ENCODE results near the gene BOD1.

Gene BOD1

GRCh38 chr5:173625673-173626504 lies 9.4 kb upstream of the BOD1 start:
- Histone ChIP-seq H3K27me3 (ENCODE audit: insufficient read depth, low read length) (no peaks in the 10 kb centered on the region), H3K4me1 (ENCODE audit: control insufficient read depth, insufficient read depth, low read length, unreplicated experiment) (peaks cover 10% of the 10 kb centered on the region), H3K4me3 (ENCODE audit: low read depth, low read length) (no peak overlapping the region), H3K27ac (ENCODE audit: low read depth, low read length) (no peak overlapping the region), H3K36me3 (ENCODE audit: insufficient read depth, low read length) (no peaks in the 10 kb centered on the region), H2AFZ (ENCODE audit: low read length, unreplicated experiment) (no peak overlapping the region), H3K79me2 (ENCODE audit: control insufficient read depth, insufficient read depth, low read length, unreplicated experiment) (no peaks in the 10 kb centered on the region)

GRCh38 chr5:173625261-173625660 lies 8.8 kb upstream of the BOD1 start:
- no peaks in the 10 kb centered on the region for H3K36me3 ChIP-seq (ENCODE audit: insufficient read depth, low read length)
- H3K4me3 ChIP-seq (ENCODE audit: low read depth, low read length), result no peak overlapping the region
- H3K27me3 ChIP-seq (ENCODE audit: insufficient read depth, low read length), result no peaks in the 10 kb centered on the region
- no peak overlapping the region for H3K27ac ChIP-seq (ENCODE audit: low read depth, low read length)
- H3K4me1 ChIP-seq (ENCODE audit: control insufficient read depth, insufficient read depth, low read length, unreplicated experiment), result peaks cover 10% of the 10 kb centered on the region
- H3K79me2 ChIP-seq (ENCODE audit: control insufficient read depth, insufficient read depth, low read length, unreplicated experiment), result no peaks in the 10 kb centered on the region
- H2AFZ ChIP-seq (ENCODE audit: low read length, unreplicated experiment), result no peak overlapping the region

- H2AFZ ChIP-seq (ENCODE audit: low read length, unreplicated experiment), result no peak overlapping the region
- no peak overlapping the region for H3K4me3 ChIP-seq (ENCODE audit: low read depth, low read length)
- no peaks in the 10 kb centered on the region for H3K27me3 ChIP-seq (ENCODE audit: insufficient read depth, low read length)
- H3K79me2 ChIP-seq (ENCODE audit: control insufficient read depth, insufficient read depth, low read length, unreplicated experiment), result no peaks in the 10 kb centered on the region
- H3K36me3 ChIP-seq (ENCODE audit: insufficient read depth, low read length), result no peaks in the 10 kb centered on the region
- H3K4me1 ChIP-seq (ENCODE audit: control insufficient read depth, insufficient read depth, low read length, unreplicated experiment), result peaks cover 10% of the 10 kb centered on the region
- no peak overlapping the region for H3K27ac ChIP-seq (ENCODE audit: low read depth, low read length)
Measured at GRCh38 chr5:173624282-173624681, 7.8 kb upstream of the BOD1 start.

- Histone ChIP-seq H3K36me3 (ENCODE audit: insufficient read depth, low read length) (no peaks in the 10 kb centered on the region), H3K4me1 (ENCODE audit: control insufficient read depth, insufficient read depth, low read length, unreplicated experiment) (peaks cover 10% of the 10 kb centered on the region), H3K27ac (ENCODE audit: low read depth, low read length) (no peak overlapping the region), H3K79me2 (ENCODE audit: control insufficient read depth, insufficient read depth, low read length, unreplicated experiment) (no peaks in the 10 kb centered on the region), H3K27me3 (ENCODE audit: insufficient read depth, low read length) (no peaks in the 10 kb centered on the region), H3K4me3 (ENCODE audit: low read depth, low read length) (no peak overlapping the region), H2AFZ (ENCODE audit: low read length, unreplicated experiment) (no peak overlapping the region)
Measured at GRCh38 chr5:173623789-173624188, 7.3 kb upstream of the BOD1 start.

- Histone ChIP-seq H3K36me3 (ENCODE audit: insufficient read depth, low read length) (no peaks in the 10 kb centered on the region), H2AFZ (ENCODE audit: low read length, unreplicated experiment) (no peak overlapping the region), H3K27me3 (ENCODE audit: insufficient read depth, low read length) (no peaks in the 10 kb centered on the region), H3K79me2 (ENCODE audit: control insufficient read depth, insufficient read depth, low read length, unreplicated experiment) (no peaks in the 10 kb centered on the region), H3K4me3 (ENCODE audit: low read depth, low read length) (no peak overlapping the region), H3K4me1 (ENCODE audit: control insufficient read depth, insufficient read depth, low read length, unreplicated experiment) (peaks cover 10% of the 10 kb centered on the region), H3K27ac (ENCODE audit: low read depth, low read length) (no peak overlapping the region)
Measured at GRCh38 chr5:173623296-173623771, 6.9 kb upstream of the BOD1 start.

GRCh38 chr5:173622183-173623047 lies 6.0 kb upstream of the BOD1 start:
- Histone ChIP-seq H3K27me3 (ENCODE audit: insufficient read depth, low read length) (no peaks in the 10 kb centered on the region), H2AFZ (ENCODE audit: low read length, unreplicated experiment) (no peak overlapping the region), H3K4me1 (ENCODE audit: control insufficient read depth, insufficient read depth, low read length, unreplicated experiment) (peaks cover 12% of the 10 kb centered on the region), H3K36me3 (ENCODE audit: insufficient read depth, low read length) (no peaks in the 10 kb centered on the region), H3K4me3 (ENCODE audit: low read depth, low read length) (no peak overlapping the region), H3K27ac (ENCODE audit: low read depth, low read length) (no peak overlapping the region), H3K79me2 (ENCODE audit: control insufficient read depth, insufficient read depth, low read length, unreplicated experiment) (no peaks in the 10 kb centered on the region)

GRCh38 chr5:173620784-173621183 lies 4.3 kb upstream of the BOD1 start:
- Histone ChIP-seq H3K27ac (ENCODE audit: low read depth, low read length) (no peak overlapping the region), H3K27me3 (ENCODE audit: insufficient read depth, low read length) (no peaks in the 10 kb centered on the region), H2AFZ (ENCODE audit: low read length, unreplicated experiment) (no peak overlapping the region), H3K36me3 (ENCODE audit: insufficient read depth, low read length) (no peaks in the 10 kb centered on the region), H3K4me1 (ENCODE audit: control insufficient read depth, insufficient read depth, low read length, unreplicated experiment) (peaks cover 17% of the 10 kb centered on the region), H3K79me2 (ENCODE audit: control insufficient read depth, insufficient read depth, low read length, unreplicated experiment) (peaks cover 5% of the 10 kb centered on the region), H3K4me3 (ENCODE audit: low read depth, low read length) (no peak overlapping the region)

DNA sequence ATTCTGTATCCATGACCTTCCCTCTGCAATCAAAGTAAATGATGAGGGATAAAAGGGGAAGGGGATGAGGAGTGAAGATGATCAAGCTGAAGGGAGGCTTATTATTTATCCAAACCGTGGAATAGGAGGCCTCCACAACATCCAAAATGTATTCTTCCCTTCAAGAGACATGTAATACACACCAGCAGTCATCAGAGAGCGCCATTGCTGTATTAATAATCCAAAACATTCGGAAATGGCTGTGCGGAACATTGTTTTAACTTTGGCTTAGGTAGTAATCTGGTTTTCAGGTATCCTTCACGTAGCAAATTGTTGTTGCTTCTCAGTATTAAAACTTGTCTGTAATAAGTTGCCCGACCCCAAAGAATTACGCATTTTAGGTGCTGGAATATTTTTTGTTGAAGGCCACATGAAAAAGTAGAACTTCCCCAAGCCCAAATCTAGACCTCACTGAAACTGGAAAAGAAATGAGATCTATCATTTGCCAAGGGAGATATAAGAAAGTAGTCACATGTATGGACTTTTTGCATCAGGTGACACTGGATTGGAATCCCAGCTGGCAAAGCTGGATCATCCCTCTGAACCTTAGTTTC lies 2.6 kb upstream of the BOD1 start:
- peak overlapping the region; percentile 75 for H2AFZ ChIP-seq (ENCODE audit: low read length, unreplicated experiment)

DNA sequence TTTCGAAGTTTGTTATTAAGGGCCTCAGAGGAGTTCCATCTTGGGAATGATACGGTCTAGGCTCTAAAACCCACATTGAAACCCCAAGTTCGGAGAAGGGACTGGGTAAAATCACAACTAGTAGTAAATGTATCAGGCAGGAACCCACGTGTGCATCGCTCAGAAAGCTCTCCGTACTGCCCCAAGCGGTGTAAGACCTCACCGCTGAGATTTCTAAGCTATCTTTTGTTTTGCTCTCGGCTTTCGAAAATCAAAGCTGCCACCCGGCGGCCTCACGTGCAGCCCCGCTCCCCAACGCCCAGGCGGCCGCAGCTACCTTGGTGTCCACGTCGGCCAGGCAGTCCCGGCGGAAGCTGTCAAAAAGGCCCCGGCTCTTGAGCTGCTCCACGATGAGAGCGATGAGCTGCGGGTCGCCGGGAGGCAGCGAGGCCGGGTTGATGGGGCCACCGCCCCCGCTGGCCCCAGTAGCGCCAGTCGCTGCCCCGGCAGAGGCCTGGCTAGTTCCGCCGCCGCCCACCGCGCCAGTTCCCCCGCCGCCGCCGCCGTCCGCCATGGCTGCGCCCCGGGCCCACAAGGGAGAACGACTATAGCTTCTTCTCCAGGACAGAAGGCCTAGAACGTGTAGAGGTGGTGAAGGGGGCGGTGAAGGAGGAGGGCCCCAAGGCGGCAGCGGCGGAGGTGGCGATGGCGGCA lies 420 bp downstream of the BOD1 start:
- Histone ChIP-seq H3K27me3 (ENCODE audit: insufficient read depth, low read length) (no peaks in the 10 kb centered on the region), H3K36me3 (ENCODE audit: insufficient read depth, low read length) (peaks cover 15% of the 10 kb centered on the region), H3K27ac (ENCODE audit: low read depth, low read length) (peak overlapping the region; percentile 80), H3K4me3 (ENCODE audit: low read depth, low read length) (peak overlapping the region; percentile 92), H3K79me2 (ENCODE audit: control insufficient read depth, insufficient read depth, low read length, unreplicated experiment) (peaks cover 52% of the 10 kb centered on the region), H3K4me1 (ENCODE audit: control insufficient read depth, insufficient read depth, low read length, unreplicated experiment) (peaks cover 35% of the 10 kb centered on the region), H2AFZ (ENCODE audit: low read length, unreplicated experiment) (peak overlapping the region; percentile 72)

More for the DNA sequence above, 2.6 kb upstream of the BOD1 start:
- no peaks in the 10 kb centered on the region for H3K27me3 ChIP-seq (ENCODE audit: insufficient read depth, low read length)
- no peak overlapping the region for H3K27ac ChIP-seq (ENCODE audit: low read depth, low read length)
- H3K36me3 ChIP-seq (ENCODE audit: insufficient read depth, low read length), result no peaks in the 10 kb centered on the region
- no peak overlapping the region for H3K4me3 ChIP-seq (ENCODE audit: low read depth, low read length)
- H3K79me2 ChIP-seq (ENCODE audit: control insufficient read depth, insufficient read depth, low read length, unreplicated experiment), result peaks cover 22% of the 10 kb centered on the region
- H3K4me1 ChIP-seq (ENCODE audit: control insufficient read depth, insufficient read depth, low read length, unreplicated experiment), result peaks cover 20% of the 10 kb centered on the region

GRCh38 chr5:173614591-173614990 lies 1.9 kb downstream of the BOD1 start:
- no peaks in the 10 kb centered on the region for H3K27me3 ChIP-seq (ENCODE audit: insufficient read depth, low read length)
- no peak overlapping the region for H3K27ac ChIP-seq (ENCODE audit: low read depth, low read length)
- H3K79me2 ChIP-seq (ENCODE audit: control insufficient read depth, insufficient read depth, low read length, unreplicated experiment), result peaks cover 67% of the 10 kb centered on the region
- no peak overlapping the region for H2AFZ ChIP-seq (ENCODE audit: low read length, unreplicated experiment)
- H3K4me1 ChIP-seq (ENCODE audit: control insufficient read depth, insufficient read depth, low read length, unreplicated experiment), result peaks cover 35% of the 10 kb centered on the region
- H3K36me3 ChIP-seq (ENCODE audit: insufficient read depth, low read length), result peaks cover 21% of the 10 kb centered on the region
- peak overlapping the region; percentile 92 for H3K4me3 ChIP-seq (ENCODE audit: low read depth, low read length)
